Glomerular visceral epithelial cell (primary cell): ENCODE measurements around the gene PRCC.

Experiments
- DNase-seq: peaks from one replicate; pipeline ENCODE4 v3.0.0-alpha.2; 2016; ENCODE audit errors: extremely low spot score

PRCC gene

GRCh38 chr1:156767101-156767878 lies at the start of gene PRCC:
Gene PRCC (plus strand): TSS chr1:156767535. CDS start chr1:156767772, 237 bp downstream.
- peak; percentile 100 for DNase-seq

- no peak for DNase-seq
Observed at GRCh38 chr1:156721131-156721530, 46.2 kb upstream of the PRCC start.

- no peak for DNase-seq
Observed at GRCh38 chr1:156721535-156721934, 45.8 kb upstream of the PRCC start.

- peak; percentile 94 for DNase-seq
Observed at GRCh38 chr1:156725683-156726280, 41.6 kb upstream of the PRCC start.

GRCh38 chr1:156726549-156727226 lies 40.6 kb upstream of the PRCC start:
- peak; percentile 74 for DNase-seq

- no peak for DNase-seq
Observed at GRCh38 chr1:156727492-156727891, 39.8 kb upstream of the PRCC start.

- peak; percentile 84 for DNase-seq
Observed at GRCh38 chr1:156727926-156728598, 39.3 kb upstream of the PRCC start, which contains the start of gene METTL25B. Gene METTL25B (plus strand): TSS chr1:156728469. CDS start chr1:156729105, 636 bp downstream.

- DNase-seq: peak; percentile 96
Observed at GRCh38 chr1:156728599-156729462, 38.5 kb upstream of the PRCC start, which contains the start of gene ISG20L2. Gene ISG20L2 (minus strand): TSS chr1:156728766. CDS start chr1:156727652, 1,114 bp downstream.

GRCh38 chr1:156733989-156734584 lies 33.2 kb upstream of the PRCC start:
- no peak for DNase-seq

- no peak for DNase-seq
Observed at GRCh38 chr1:156738407-156738806, 28.9 kb upstream of the PRCC start.

GRCh38 chr1:156738916-156739315 lies 28.4 kb upstream of the PRCC start:
- no peak for DNase-seq

GRCh38 chr1:156740237-156740740 lies 27.0 kb upstream of the PRCC start:
- DNase-seq: no peak

GRCh38 chr1:156740741-156741480 lies 26.4 kb upstream of the PRCC start, which contains the start of gene MRPL24:
Gene MRPL24 (minus strand): TSS chr1:156741088. CDS start chr1:156738704, 2,384 bp downstream.
- DNase-seq: peak; percentile 100

- no peak for DNase-seq
Observed at GRCh38 chr1:156741481-156741983, 25.8 kb upstream of the PRCC start.

- DNase-seq: no peak
Observed at GRCh38 chr1:156742017-156742416, 25.3 kb upstream of the PRCC start.

- DNase-seq: no peak
Observed at GRCh38 chr1:156742801-156743200, 24.5 kb upstream of the PRCC start.

GRCh38 chr1:156743367-156744302 lies 23.7 kb upstream of the PRCC start:
- DNase-seq: no peak

- DNase-seq: no peak
Observed at GRCh38 chr1:156744344-156744743, 23.0 kb upstream of the PRCC start.
